Measurements from ENCODE around the gene ACO2. TPM values are rescaled to one million over a fixed set of nuclear protein-coding genes. Genes with fewer than 3 reads are reported as not detected.

ACO2 gene
- total and polyA plus RNA-seq, 2 of the 8 experiments (the other 6 are each of a cell fraction or from before 2014, with no cell fraction given): 52.8 to 75.4 TPM

DNA sequence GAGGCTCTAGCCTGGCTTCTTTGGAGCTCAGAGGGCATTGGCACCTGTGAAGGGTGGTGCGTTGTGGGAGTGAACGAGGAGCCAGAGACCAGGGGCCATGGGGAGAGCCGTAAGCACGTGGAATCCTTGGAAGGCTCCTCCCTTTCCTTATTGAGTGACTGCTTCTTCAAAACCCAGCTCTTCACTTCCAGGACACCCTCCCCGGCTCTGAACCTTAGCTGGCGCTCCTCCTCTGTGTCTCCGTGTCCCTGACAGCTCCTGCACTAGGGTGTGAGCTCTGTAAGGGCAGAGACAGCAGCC is 49.1 kb downstream of the ACO2 start (continued):
- TF ChIP-seq, protein P1, sequence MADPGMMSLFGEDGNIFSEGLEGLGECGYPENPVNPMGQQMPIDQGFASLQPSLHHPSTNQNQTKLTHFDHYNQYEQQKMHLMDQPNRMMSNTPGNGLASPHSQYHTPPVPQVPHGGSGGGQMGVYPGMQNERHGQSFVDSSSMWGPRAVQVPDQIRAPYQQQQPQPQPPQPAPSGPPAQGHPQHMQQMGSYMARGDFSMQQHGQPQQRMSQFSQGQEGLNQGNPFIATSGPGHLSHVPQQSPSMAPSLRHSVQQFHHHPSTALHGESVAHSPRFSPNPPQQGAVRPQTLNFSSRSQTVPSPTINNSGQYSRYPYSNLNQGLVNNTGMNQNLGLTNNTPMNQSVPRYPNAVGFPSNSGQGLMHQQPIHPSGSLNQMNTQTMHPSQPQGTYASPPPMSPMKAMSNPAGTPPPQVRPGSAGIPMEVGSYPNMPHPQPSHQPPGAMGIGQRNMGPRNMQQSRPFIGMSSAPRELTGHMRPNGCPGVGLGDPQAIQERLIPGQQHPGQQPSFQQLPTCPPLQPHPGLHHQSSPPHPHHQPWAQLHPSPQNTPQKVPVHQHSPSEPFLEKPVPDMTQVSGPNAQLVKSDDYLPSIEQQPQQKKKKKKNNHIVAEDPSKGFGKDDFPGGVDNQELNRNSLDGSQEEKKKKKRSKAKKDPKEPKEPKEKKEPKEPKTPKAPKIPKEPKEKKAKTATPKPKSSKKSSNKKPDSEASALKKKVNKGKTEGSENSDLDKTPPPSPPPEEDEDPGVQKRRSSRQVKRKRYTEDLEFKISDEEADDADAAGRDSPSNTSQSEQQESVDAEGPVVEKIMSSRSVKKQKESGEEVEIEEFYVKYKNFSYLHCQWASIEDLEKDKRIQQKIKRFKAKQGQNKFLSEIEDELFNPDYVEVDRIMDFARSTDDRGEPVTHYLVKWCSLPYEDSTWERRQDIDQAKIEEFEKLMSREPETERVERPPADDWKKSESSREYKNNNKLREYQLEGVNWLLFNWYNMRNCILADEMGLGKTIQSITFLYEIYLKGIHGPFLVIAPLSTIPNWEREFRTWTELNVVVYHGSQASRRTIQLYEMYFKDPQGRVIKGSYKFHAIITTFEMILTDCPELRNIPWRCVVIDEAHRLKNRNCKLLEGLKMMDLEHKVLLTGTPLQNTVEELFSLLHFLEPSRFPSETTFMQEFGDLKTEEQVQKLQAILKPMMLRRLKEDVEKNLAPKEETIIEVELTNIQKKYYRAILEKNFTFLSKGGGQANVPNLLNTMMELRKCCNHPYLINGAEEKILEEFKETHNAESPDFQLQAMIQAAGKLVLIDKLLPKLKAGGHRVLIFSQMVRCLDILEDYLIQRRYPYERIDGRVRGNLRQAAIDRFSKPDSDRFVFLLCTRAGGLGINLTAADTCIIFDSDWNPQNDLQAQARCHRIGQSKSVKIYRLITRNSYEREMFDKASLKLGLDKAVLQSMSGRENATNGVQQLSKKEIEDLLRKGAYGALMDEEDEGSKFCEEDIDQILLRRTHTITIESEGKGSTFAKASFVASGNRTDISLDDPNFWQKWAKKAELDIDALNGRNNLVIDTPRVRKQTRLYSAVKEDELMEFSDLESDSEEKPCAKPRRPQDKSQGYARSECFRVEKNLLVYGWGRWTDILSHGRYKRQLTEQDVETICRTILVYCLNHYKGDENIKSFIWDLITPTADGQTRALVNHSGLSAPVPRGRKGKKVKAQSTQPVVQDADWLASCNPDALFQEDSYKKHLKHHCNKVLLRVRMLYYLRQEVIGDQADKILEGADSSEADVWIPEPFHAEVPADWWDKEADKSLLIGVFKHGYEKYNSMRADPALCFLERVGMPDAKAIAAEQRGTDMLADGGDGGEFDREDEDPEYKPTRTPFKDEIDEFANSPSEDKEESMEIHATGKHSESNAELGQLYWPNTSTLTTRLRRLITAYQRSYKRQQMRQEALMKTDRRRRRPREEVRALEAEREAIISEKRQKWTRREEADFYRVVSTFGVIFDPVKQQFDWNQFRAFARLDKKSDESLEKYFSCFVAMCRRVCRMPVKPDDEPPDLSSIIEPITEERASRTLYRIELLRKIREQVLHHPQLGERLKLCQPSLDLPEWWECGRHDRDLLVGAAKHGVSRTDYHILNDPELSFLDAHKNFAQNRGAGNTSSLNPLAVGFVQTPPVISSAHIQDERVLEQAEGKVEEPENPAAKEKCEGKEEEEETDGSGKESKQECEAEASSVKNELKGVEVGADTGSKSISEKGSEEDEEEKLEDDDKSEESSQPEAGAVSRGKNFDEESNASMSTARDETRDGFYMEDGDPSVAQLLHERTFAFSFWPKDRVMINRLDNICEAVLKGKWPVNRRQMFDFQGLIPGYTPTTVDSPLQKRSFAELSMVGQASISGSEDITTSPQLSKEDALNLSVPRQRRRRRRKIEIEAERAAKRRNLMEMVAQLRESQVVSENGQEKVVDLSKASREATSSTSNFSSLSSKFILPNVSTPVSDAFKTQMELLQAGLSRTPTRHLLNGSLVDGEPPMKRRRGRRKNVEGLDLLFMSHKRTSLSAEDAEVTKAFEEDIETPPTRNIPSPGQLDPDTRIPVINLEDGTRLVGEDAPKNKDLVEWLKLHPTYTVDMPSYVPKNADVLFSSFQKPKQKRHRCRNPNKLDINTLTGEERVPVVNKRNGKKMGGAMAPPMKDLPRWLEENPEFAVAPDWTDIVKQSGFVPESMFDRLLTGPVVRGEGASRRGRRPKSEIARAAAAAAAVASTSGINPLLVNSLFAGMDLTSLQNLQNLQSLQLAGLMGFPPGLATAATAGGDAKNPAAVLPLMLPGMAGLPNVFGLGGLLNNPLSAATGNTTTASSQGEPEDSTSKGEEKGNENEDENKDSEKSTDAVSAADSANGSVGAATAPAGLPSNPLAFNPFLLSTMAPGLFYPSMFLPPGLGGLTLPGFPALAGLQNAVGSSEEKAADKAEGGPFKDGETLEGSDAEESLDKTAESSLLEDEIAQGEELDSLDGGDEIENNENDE (IDR thresholded peaks at IDR 0.05; ENCODE audit: insufficient replicate concordance, low read length): no peak
- TF ChIP-seq TAF7 (optimal IDR thresholded peaks at IDR 0.05; ENCODE audit: borderline replicate concordance, low read depth, low read length) (no peak), EZH2 (IDR thresholded peaks at IDR 0.05; ENCODE audit: low read depth, low read length, severe bottlenecking) (no peak), JUND (IDR thresholded peaks at IDR 0.05; ENCODE audit: low read length) (no peak), GTF2F1 (IDR thresholded peaks at IDR 0.05; ENCODE audit: borderline replicate concordance, low read depth, low read length) (no peak), SP4 (IDR thresholded peaks at IDR 0.05; ENCODE audit: low read length) (no peak), SUZ12 (IDR thresholded peaks at IDR 0.05; ENCODE audit: low read length) (no peak), RAD21 (IDR thresholded peaks at IDR 0.05 in 1 of 2, conservative IDR thresholded peaks at IDR 0.05 in 1 of 2; ENCODE audit: low read depth in 2 of 2, low read length in 2 of 2) (no peak), SIN3A (conservative IDR thresholded peaks at IDR 0.05 in 1 of 2, IDR thresholded peaks at IDR 0.05 in 1 of 2; ENCODE audit: low read depth in 1 of 2, low read length in 2 of 2) (no peak), SP1 (IDR thresholded peaks at IDR 0.05; ENCODE audit: low read depth, low read length) (no peak), CEBPB (IDR thresholded peaks at IDR 0.05; ENCODE audit: low read depth, low read length) (no peak)
- TF ChIP-seq, protein P2, sequence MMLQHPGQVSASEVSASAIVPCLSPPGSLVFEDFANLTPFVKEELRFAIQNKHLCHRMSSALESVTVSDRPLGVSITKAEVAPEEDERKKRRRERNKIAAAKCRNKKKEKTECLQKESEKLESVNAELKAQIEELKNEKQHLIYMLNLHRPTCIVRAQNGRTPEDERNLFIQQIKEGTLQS (IDR thresholded peaks at IDR 0.05; ENCODE audit: insufficient read depth, low read depth, low read length): no peak

Measured in H1 (cell line).